H9 (cell line): ENCODE data around the gene TNPO3. TPM values are rescaled to one million over a fixed set of nuclear protein-coding genes. Genes with fewer than 3 reads are reported as not detected.
"Not testable (repeated sequence)": the region's sequence is repeated elsewhere in the genome, so short reads cannot be mapped to it uniquely, and the experiment has no call there.

ENCODE experiments used
- DNase-seq: peaks from one replicate; pipeline ENCODE4 v3.0.0-alpha.2; 2017
- H2AFZ ChIP-seq: one replicate; pipeline ENCODE4 v1.6.1; 2013; ENCODE audit warnings: mild to moderate bottlenecking, low read length, control low read depth, moderate library complexity
- H2AK5ac ChIP-seq: 2 replicates; pipeline ENCODE4 v1.6.1; 2013; ENCODE audit warnings: low read length, control low read depth, mixed read lengths; ENCODE audit not compliant: insufficient read length
- H2BK120ac ChIP-seq: one replicate; pipeline ENCODE4 v1.6.1; 2013; ENCODE audit warnings: low read depth, mild to moderate bottlenecking, low read length, control low read depth, inconsistent platforms; ENCODE audit not compliant: poor library complexity, severe bottlenecking
- H2BK12ac ChIP-seq: 2 replicates; pipeline ENCODE4 v1.6.1; 2013; ENCODE audit warnings: low read length, control low read depth, mixed read lengths, low read depth; ENCODE audit not compliant: insufficient read length
- H2BK15ac ChIP-seq: 2 replicates; pipeline ENCODE4 v1.6.1; 2013; ENCODE audit warnings: low read depth, low read length, control low read depth
- H2BK20ac ChIP-seq: one replicate; pipeline ENCODE4 v1.6.1; 2013; ENCODE audit warnings: low read depth, mild to moderate bottlenecking, low read length, control low read depth, inconsistent platforms; ENCODE audit not compliant: poor library complexity, severe bottlenecking
- H2BK5ac ChIP-seq: 2 replicates; pipeline ENCODE4 v1.6.1; 2013; ENCODE audit warnings: low read length, control low read depth, mixed read lengths; ENCODE audit not compliant: insufficient read length
- H3K14ac ChIP-seq: 2 replicates; pipeline ENCODE4 v1.6.1; 2013; ENCODE audit warnings: low read length, control low read depth; ENCODE audit not compliant: insufficient read depth
- H3K18ac ChIP-seq: 2 replicates; pipeline ENCODE4 v1.6.1; 2013; ENCODE audit warnings: low read depth, mild to moderate bottlenecking, mixed read lengths, low read length, control low read depth; ENCODE audit not compliant: insufficient read length
- H3K23ac ChIP-seq: 2 replicates; pipeline ENCODE4 v1.6.1; 2013; ENCODE audit warnings: low read length, control low read depth, mixed read lengths, low read depth; ENCODE audit not compliant: insufficient read length
- H3K23me2 ChIP-seq: 2 replicates; pipeline ENCODE4 v1.6.1; 2013; ENCODE audit warnings: low read depth, mild to moderate bottlenecking, mixed read lengths, low read length, control low read depth; ENCODE audit not compliant: insufficient read length, poor library complexity, severe bottlenecking
- H3K27ac ChIP-seq: 2 replicates; pipeline ENCODE4 v1.5.1; 2013; ENCODE audit warnings: low read length, control low read depth, mixed read lengths, low read depth; ENCODE audit not compliant: insufficient read length
- H3K27me3 ChIP-seq: 2 replicates; pipeline ENCODE4 v1.6.1; 2013; ENCODE audit warnings: low read length, control low read depth, inconsistent platforms; ENCODE audit not compliant: insufficient read depth
- H3K4ac ChIP-seq: 2 replicates; pipeline ENCODE4 v1.6.1; 2013; ENCODE audit warnings: low read depth, mild to moderate bottlenecking, control low read depth, inconsistent platforms, low read length, moderate library complexity
- H3K4me1 ChIP-seq: 2 replicates; pipeline ENCODE4 v1.6.1; 2013; ENCODE audit warnings: low read length, control low read depth, inconsistent platforms; ENCODE audit not compliant: insufficient read depth
- H3K4me2 ChIP-seq: 2 replicates; pipeline ENCODE4 v1.6.1; 2013; ENCODE audit warnings: low read length, control low read depth, mixed read lengths; ENCODE audit not compliant: insufficient read length, insufficient read depth
- H3K56ac ChIP-seq: 2 replicates; pipeline ENCODE4 v1.6.1; 2013; ENCODE audit warnings: low read depth, mild to moderate bottlenecking, mixed read lengths, low read length, control low read depth; ENCODE audit not compliant: insufficient read length
- H3K79me1 ChIP-seq: 2 replicates; pipeline ENCODE4 v1.6.1; 2013; ENCODE audit warnings: low read depth, mild to moderate bottlenecking, moderate library complexity, low read length, control low read depth, inconsistent platforms; ENCODE audit not compliant: insufficient read depth, poor library complexity, severe bottlenecking
- H3K79me2 ChIP-seq: 2 replicates; pipeline ENCODE4 v1.6.1; 2013; ENCODE audit warnings: low read length, control low read depth, inconsistent platforms; ENCODE audit not compliant: insufficient read depth
- H3K9ac ChIP-seq: 2 replicates; pipeline ENCODE4 v1.6.1; 2013; ENCODE audit warnings: low read length, control low read depth, mixed read lengths; ENCODE audit not compliant: insufficient read length; ENCODE audit errors: extremely low read depth
- H3K9me3 ChIP-seq: one replicate; pipeline ENCODE4 v1.6.1; 2013; ENCODE audit warnings: low read depth, low read length, inconsistent platforms; ENCODE audit not compliant: control insufficient read depth
- H3T11ph ChIP-seq: one replicate; pipeline ENCODE4 v1.6.1; 2013; ENCODE audit warnings: mild to moderate bottlenecking, low read length, control low read depth, inconsistent platforms
- H4K20me1 ChIP-seq: one replicate; pipeline ENCODE4 v1.6.1; 2013; ENCODE audit not compliant: control insufficient read depth, insufficient read length, insufficient read depth
- H4K5ac ChIP-seq: 2 replicates; pipeline ENCODE4 v1.6.1; 2013; ENCODE audit warnings: low read depth, mild to moderate bottlenecking, mixed read lengths, low read length, control low read depth; ENCODE audit not compliant: insufficient read length
- H4K8ac ChIP-seq: replicated peaks from 2 replicates; pipeline ENCODE4 v1.6.1; 2013; ENCODE audit warnings: low read length, control low read depth, mixed read lengths, low read depth; ENCODE audit not compliant: insufficient read length
- H4K91ac ChIP-seq: 2 replicates; pipeline ENCODE4 v1.6.1; 2013; ENCODE audit warnings: low read depth, mild to moderate bottlenecking, moderate library complexity, mixed read lengths, low read length, control low read depth; ENCODE audit not compliant: insufficient read length
- H3K27ac Mint-ChIP-seq, 3 experiments: 2 replicates in 2 of 3; 3 replicates in 1 of 3; pipeline ENCODE4 v1.8.0; 2020 to 2021; ENCODE audit warnings: mixed read lengths in 3 of 3, mild to moderate bottlenecking in 1 of 3, moderate library complexity in 1 of 3
- H3K27me3 Mint-ChIP-seq: 2 replicates; pipeline ENCODE4 v1.8.0; 2021; ENCODE audit warnings: low read depth, mild to moderate bottlenecking, moderate library complexity, mixed read lengths
- H3K36me3 Mint-ChIP-seq, 3 experiments: 2 replicates in 2 of 3; 3 replicates in 1 of 3; pipeline ENCODE4 v1.8.0; 2020 to 2021; ENCODE audit warnings: low read depth in 3 of 3, mixed read lengths in 3 of 3; ENCODE audit not compliant: insufficient read depth in 1 of 3
- H3K4me1 Mint-ChIP-seq, 2 experiments: 2 replicates each; pipeline ENCODE4 v1.8.0; 2020; ENCODE audit warnings: mixed read lengths in 2 of 2
- H3K4me3 Mint-ChIP-seq, 2 experiments: 2 replicates in 1 of 2; 3 replicates in 1 of 2; pipeline ENCODE4 v1.8.0; 2020 to 2021; ENCODE audit warnings: mild to moderate bottlenecking in 2 of 2, mixed read lengths in 2 of 2, moderate library complexity in 1 of 2
- H3K9me3 Mint-ChIP-seq, 2 experiments: 2 replicates in 1 of 2; 3 replicates in 1 of 2; pipeline ENCODE4 v1.8.0; 2020; ENCODE audit warnings: mild to moderate bottlenecking in 2 of 2, mixed read lengths in 2 of 2, moderate library complexity in 1 of 2
- CTCF ChIP-seq: fragments of 200-600 bp; sonication (generic); conservative IDR thresholded peaks from 3 replicates; pipeline ENCODE4 v1.8.0; 2021; ENCODE audit warnings: antibody characterized with exemption, mild to moderate bottlenecking
- WGBS: extraction: QIAGEN DNeasy Blood & Tissue Kit; methylation state at CpG from one replicate; pipeline ENCODE4 v1.1.7; 2013; ENCODE audit warnings: missing lambda C conversion rate, low lambda C conversion rate, mixed read lengths; ENCODE audit not compliant: insufficient read length; ENCODE audit errors: extremely low coverage; 5-methylcytosine and 5-hydroxymethylcytosine counted together
- total RNA-seq: library from RNA; stranded (reverse); gene quantifications from 2 replicates; pipeline ENCODE4 v1.2.1, GENCODE V29; 2021

TNPO3 gene
- total RNA-seq, 1 experiment from 2014 or later, result 90.1 TPM

DNA sequence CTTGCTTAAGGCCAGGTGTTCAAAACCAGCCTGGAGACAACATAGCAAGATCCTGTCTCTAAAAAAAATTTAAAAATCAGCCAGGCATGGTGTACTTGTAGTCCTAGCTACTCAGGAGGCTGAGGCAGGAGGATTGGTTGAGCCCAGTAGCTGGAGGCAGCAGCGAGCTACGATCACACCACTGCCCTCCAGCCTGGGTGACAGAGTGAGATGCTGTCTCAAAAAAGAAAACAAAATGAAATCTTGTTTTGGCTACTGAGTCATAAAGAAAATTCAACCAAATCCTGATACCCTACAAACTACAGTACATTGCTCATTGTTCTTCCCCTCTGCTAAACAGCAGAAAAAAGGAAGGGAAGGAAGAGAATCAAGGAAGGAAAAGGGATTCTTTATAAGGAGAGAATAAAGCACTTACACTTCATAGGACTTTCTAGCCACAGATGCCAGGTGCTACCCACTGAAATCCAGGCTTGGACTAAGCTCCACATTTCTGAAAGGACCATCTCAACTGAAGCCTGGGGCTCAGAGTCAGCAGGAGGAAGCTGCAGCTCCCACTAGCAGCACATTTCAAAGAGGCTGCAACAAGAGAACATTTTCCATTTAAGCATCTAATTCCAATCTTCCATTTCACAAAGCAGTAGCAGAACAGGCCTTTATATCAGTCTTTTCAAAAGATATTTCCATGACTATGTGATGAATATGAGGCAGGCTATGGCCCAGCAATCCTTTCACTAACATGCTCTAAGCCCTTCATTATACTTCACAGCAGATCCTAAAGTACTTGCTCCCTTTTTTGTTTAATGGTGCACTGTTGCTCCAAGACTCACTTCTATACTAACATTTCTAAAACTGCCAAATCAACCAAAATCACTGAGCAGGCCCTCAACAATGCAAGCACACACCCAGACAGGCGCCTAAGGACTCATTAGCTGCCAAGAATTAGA is 13.5 kb downstream of the TNPO3 start:
- H3K18ac ChIP-seq, result no peak overlapping the region
- no peak overlapping the region for H2BK12ac ChIP-seq
- H3K27me3 ChIP-seq, result no peaks in the 10 kb centered on the region
- no peak overlapping the region for H2BK5ac ChIP-seq
- peak overlapping the region in 1 of 2 experiments; percentile 19; a peak in 1 of 5 replicates for H3K4me3 Mint-ChIP-seq
- peaks cover 5% of the 10 kb centered on the region for H3K79me1 ChIP-seq
- no peaks in the 10 kb centered on the region; a peak in 1 of 5 replicates for H3K9me3 Mint-ChIP-seq
- no peak overlapping the region for H2AK5ac ChIP-seq
- H3K14ac ChIP-seq, result no peak overlapping the region
- H2BK15ac ChIP-seq, result no peak overlapping the region
- no peaks in the 10 kb centered on the region for H4K20me1 ChIP-seq
- no peak overlapping the region for H2AFZ ChIP-seq
- WGBS, result no CpG with 5 or more reads among the region's 3 CpGs
- peak overlapping the region in 2 of 3 experiments; percentile 7 to 96; a peak in 4 of 7 replicates for H3K27ac Mint-ChIP-seq
- H3K36me3 Mint-ChIP-seq, result peaks cover 16 to 26% (median 22%) of the 10 kb centered on the region in 3 experiments; a peak in 6 of 7 replicates
- H4K8ac ChIP-seq, result no peak overlapping the region
- peaks cover 41 to 53% of the 10 kb centered on the region in 2 experiments for H3K4me1 Mint-ChIP-seq
- no peak overlapping the region for H3K4ac ChIP-seq
- no peak overlapping the region for H2BK120ac ChIP-seq
- H3K9ac ChIP-seq, result no peak overlapping the region
- H3T11ph ChIP-seq, result no peak overlapping the region
- H3K79me2 ChIP-seq, result peaks cover 22% of the 10 kb centered on the region; the same call in 1 of the 2 replicates
- no peak for DNase-seq
- H3K23ac ChIP-seq, result no peak overlapping the region
- H3K4me2 ChIP-seq, result no peak overlapping the region
- H3K56ac ChIP-seq, result no peak overlapping the region
- no peak for TF ChIP-seq CTCF
- no peaks in the 10 kb centered on the region for H3K9me3 ChIP-seq
- H4K91ac ChIP-seq, result no peak overlapping the region
- H3K4me1 ChIP-seq, result no peaks in the 10 kb centered on the region; the same call in 1 of the 2 replicates
- H4K5ac ChIP-seq, result no peak overlapping the region
- no peaks in the 10 kb centered on the region for H3K27me3 Mint-ChIP-seq
- H3K27ac ChIP-seq, result no peak overlapping the region
- H2BK20ac ChIP-seq, result no peak overlapping the region
- H3K23me2 ChIP-seq, result no peaks in the 10 kb centered on the region

DNA sequence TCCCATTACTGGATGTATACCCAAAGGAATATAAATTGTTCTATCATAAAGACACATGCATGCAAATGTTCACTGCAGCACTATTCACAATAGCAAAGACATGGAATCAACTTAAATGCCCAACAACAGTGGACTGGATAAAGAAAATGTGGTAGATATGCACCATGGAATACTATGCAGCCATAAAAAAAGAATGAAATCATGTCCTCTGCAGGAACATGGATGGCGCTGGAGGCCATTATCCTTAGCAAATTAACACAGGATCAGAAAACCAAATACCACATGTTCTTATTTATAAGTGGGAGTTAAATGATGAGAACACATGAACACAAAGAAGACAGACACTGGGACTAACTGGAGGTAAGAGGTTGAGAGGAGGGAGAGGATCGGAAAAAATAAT is 16.4 kb downstream of the TNPO3 start:
- not testable (repeated sequence) for H3K23me2 ChIP-seq, H4K5ac ChIP-seq, DNase-seq, H4K8ac ChIP-seq, H2AFZ ChIP-seq, H2BK20ac ChIP-seq, H3K23ac ChIP-seq, H2BK12ac ChIP-seq, H2AK5ac ChIP-seq, H2BK120ac ChIP-seq, H3K9ac ChIP-seq, H3K9me3 ChIP-seq, H3K27me3 Mint-ChIP-seq, H3K18ac ChIP-seq, H3K4me3 Mint-ChIP-seq, H3K27me3 ChIP-seq, H3K14ac ChIP-seq, H3K79me1 ChIP-seq, H3K56ac ChIP-seq, H3K4me2 ChIP-seq, H4K20me1 ChIP-seq, H3T11ph ChIP-seq, H3K4ac ChIP-seq, H2BK5ac ChIP-seq, H2BK15ac ChIP-seq, H3K4me1 ChIP-seq, H4K91ac ChIP-seq, H3K9me3 Mint-ChIP-seq, H3K27ac ChIP-seq
- Mint-ChIP-seq H3K4me1 (peaks cover 40 to 48% of the 10 kb centered on the region in 2 experiments), H3K36me3 (peaks cover 37 to 49% (median 45%) of the 10 kb centered on the region in 3 experiments; a peak in 6 of 7 replicates), H3K27ac (0 out of 7 replicates have a peak overlapping the region, but pooled peaks of 1 of the 3 experiments have one; percentile 2)
- peaks cover 14% of the 10 kb centered on the region; the same call in 1 of the 2 replicates for H3K79me2 ChIP-seq
- no CpG with 5 or more reads among the region's 2 CpGs for WGBS
